Activated CD4-positive, alpha-beta memory T cell treated with anti-CD3 and anti-CD28 coated beads, Interleukin-2, amount 10 ng/mL, durations not matched to agents 7 days and 5 days (primary cell): ENCODE results near the gene S100A16. TPM values are rescaled to one million over a fixed set of nuclear protein-coding genes. Genes with fewer than 3 reads are reported as not detected.

Source experiments
- CTCF ChIA-PET: fragments of 350-600 bp; sonication (Branson Sonifier 250); formaldehyde crosslinking; loops from one replicate; lab custom pipeline; 2021; ENCODE audit warnings: antibody characterized with exemption, inconsistent platforms; lab: Charles Lee
- POLR2A ChIA-PET: fragments of 350-600 bp; sonication (Branson Sonifier 250); formaldehyde crosslinking; loops from one replicate; lab custom pipeline; 2021; ENCODE audit warnings: antibody characterized with exemption; lab: Charles Lee
- DNase-seq: peaks from one replicate; pipeline ENCODE4 v3.0.0-alpha.2; 2020
- H3K27ac Mint-ChIP-seq: one replicate; pipeline ENCODE4 v1.8.0; 2021; ENCODE audit warnings: mild to moderate bottlenecking, mixed read lengths
- H3K27me3 Mint-ChIP-seq: one replicate; pipeline ENCODE4 v1.8.0; 2021; ENCODE audit warnings: mixed read lengths
- H3K36me3 Mint-ChIP-seq: one replicate; pipeline ENCODE4 v1.8.0; 2021; ENCODE audit warnings: low read depth, mixed read lengths
- H3K4me1 Mint-ChIP-seq: one replicate; pipeline ENCODE4 v1.8.0; 2021; ENCODE audit warnings: mixed read lengths
- H3K4me3 Mint-ChIP-seq: one replicate; pipeline ENCODE4 v1.8.0; 2021; ENCODE audit warnings: mild to moderate bottlenecking, mixed read lengths
- H3K9me3 Mint-ChIP-seq: one replicate; pipeline ENCODE4 v1.8.0; 2021; ENCODE audit warnings: mixed read lengths
- total RNA-seq, 2 experiments: library from RNA; stranded (reverse); gene quantifications; one replicate each; pipeline ENCODE4 v1.2.3, GENCODE V29; 2021

S100A16 gene
- total RNA-seq, 2 experiments from 2014 or later, result not detected

- no peaks in the 10 kb centered on the region for H3K36me3 Mint-ChIP-seq
- DNase-seq, result no peak
- CTCF ChIA-PET, result interaction anchor here (0.9 to 3.3 kb wide), 8 partner anchors 8 to 116 kb away, joined by 3 to 21 read pairs (median 3); partner anchors contain the start of gene S100A14
- H3K27ac Mint-ChIP-seq, result no peak overlapping the region
- no peaks in the 10 kb centered on the region for H3K27me3 Mint-ChIP-seq
- H3K9me3 Mint-ChIP-seq, result no peaks in the 10 kb centered on the region
- no peak overlapping the region for H3K4me3 Mint-ChIP-seq
- POLR2A ChIA-PET, result no interaction called here
- H3K4me1 Mint-ChIP-seq, result peaks cover 4% of the 10 kb centered on the region
These were observed 13.6 kb upstream of the S100A16 start for GRCh38 chr1:153626477-153626903.

- H3K9me3 Mint-ChIP-seq, result no peaks in the 10 kb centered on the region
- CTCF ChIA-PET, result interaction anchor here (3.3 kb wide), 1 partner anchor 7 kb away, joined by 21 read pairs; no protein-coding TSS in a partner anchor
- no peaks in the 10 kb centered on the region for H3K4me1 Mint-ChIP-seq
- DNase-seq, result no peak
- no peaks in the 10 kb centered on the region for H3K36me3 Mint-ChIP-seq
- POLR2A ChIA-PET, result no interaction called here
- H3K4me3 Mint-ChIP-seq, result no peak overlapping the region
- H3K27me3 Mint-ChIP-seq, result no peaks in the 10 kb centered on the region
- H3K27ac Mint-ChIP-seq, result no peak overlapping the region
These were observed 12.2 kb upstream of the S100A16 start for GRCh38 chr1:153624965-153625611.

- Mint-ChIP-seq H3K4me3 (no peak overlapping the region), H3K36me3 (no peaks in the 10 kb centered on the region), H3K9me3 (no peaks in the 10 kb centered on the region), H3K4me1 (no peaks in the 10 kb centered on the region), H3K27me3 (no peaks in the 10 kb centered on the region), H3K27ac (no peak overlapping the region)
- CTCF ChIA-PET, result interaction anchor here (1.4 kb wide), 1 partner anchor 11 kb away, joined by 4 read pairs; the partner anchor contains the start of gene CHTOP
- POLR2A ChIA-PET, result interaction anchor here (0.6 kb wide), 2 partner anchors 354 to 576 kb away, joined by 3 to 4 read pairs; partner anchors contain the start of gene JTB
- no peak for DNase-seq
These were observed 10.2 kb upstream of the S100A16 start for GRCh38 chr1:153623101-153623500.

- H3K27ac Mint-ChIP-seq, result no peak overlapping the region
- H3K4me3 Mint-ChIP-seq, result no peak overlapping the region
- POLR2A ChIA-PET, result interaction anchor here (1.3 kb wide), 1 partner anchor 14 kb away, joined by 5 read pairs; no protein-coding TSS in a partner anchor
- no peaks in the 10 kb centered on the region for H3K36me3 Mint-ChIP-seq
- no peaks in the 10 kb centered on the region for H3K27me3 Mint-ChIP-seq
- peaks cover 4% of the 10 kb centered on the region for H3K4me1 Mint-ChIP-seq
- CTCF ChIA-PET, result interaction anchor here (1.1 to 7.1 kb wide), 14 partner anchors 8 to 524 kb away, joined by 4 to 104 read pairs (median 6); partner anchors contain the start of genes S100A1, S100A13 and S100A5
- no peak for DNase-seq
- no peaks in the 10 kb centered on the region for H3K9me3 Mint-ChIP-seq
These were observed 6.2 kb upstream of the S100A16 start for GRCh38 chr1:153619171-153619570.

- POLR2A ChIA-PET, result interaction anchor here (0.7 to 4.0 kb wide), 4 partner anchors 16 to 82 kb away, joined by 3 to 14 read pairs (median 4); partner anchors contain the start of gene S100A6
- H3K27ac Mint-ChIP-seq, result no peak overlapping the region
- CTCF ChIA-PET, result interaction anchor here (0.8 to 7.1 kb wide), 20 partner anchors 9 to 116 kb away, joined by 3 to 104 read pairs (median 6); partner anchors contain the start of genes CHTOP, S100A1, S100A13 and S100A4
- H3K27me3 Mint-ChIP-seq, result no peaks in the 10 kb centered on the region
- H3K4me1 Mint-ChIP-seq, result peaks cover 4% of the 10 kb centered on the region
- DNase-seq, result peak; percentile 75
- H3K36me3 Mint-ChIP-seq, result no peaks in the 10 kb centered on the region
- H3K9me3 Mint-ChIP-seq, result no peaks in the 10 kb centered on the region
- H3K4me3 Mint-ChIP-seq, result no peak overlapping the region
These were observed 4.7 kb upstream of the S100A16 start for GRCh38 chr1:153617663-153618062.

GRCh38 chr1:153616917-153617311 is 4.0 kb upstream of the S100A16 start:
- H3K9me3 Mint-ChIP-seq, result no peaks in the 10 kb centered on the region
- no peak overlapping the region for H3K4me3 Mint-ChIP-seq
- POLR2A ChIA-PET, result interaction anchor here (0.9 to 4.0 kb wide), 3 partner anchors 50 to 107 kb away, joined by 4 to 14 read pairs (median 4); partner anchors contain the start of gene S100A6
- H3K36me3 Mint-ChIP-seq, result no peaks in the 10 kb centered on the region
- peaks cover 4% of the 10 kb centered on the region for H3K4me1 Mint-ChIP-seq
- H3K27ac Mint-ChIP-seq, result no peak overlapping the region
- DNase-seq, result no peak
- no peaks in the 10 kb centered on the region for H3K27me3 Mint-ChIP-seq
- CTCF ChIA-PET, result interaction anchor here (1.0 to 7.1 kb wide), 12 partner anchors 10 to 108 kb away, joined by 3 to 104 read pairs (median 14); partner anchors contain the start of genes CHTOP, S100A1, S100A13 and S100A4

- Mint-ChIP-seq H3K36me3 (no peaks in the 10 kb centered on the region), H3K9me3 (no peaks in the 10 kb centered on the region), H3K27me3 (no peaks in the 10 kb centered on the region), H3K4me3 (no peak within 1 kb of the TSS), H3K4me1 (peaks cover 4% of the 10 kb centered on the region), H3K27ac (no peak within 1 kb of the TSS)
- CTCF ChIA-PET, result interaction anchor here (1.1 to 7.1 kb wide), 12 partner anchors 9 to 263 kb away, joined by 3 to 104 read pairs (median 6); partner anchors contain the start of genes S100A13, S100A4 and S100A5
- DNase-seq, result no peak
- POLR2A ChIA-PET, result interaction anchor here (0.9 to 4.0 kb wide), 3 partner anchors 17 to 106 kb away, joined by 3 to 14 read pairs (median 4); partner anchors contain the start of genes CHTOP and S100A6
These were observed 3.4 kb upstream of the S100A16 start, which contains the start of gene S100A14 for GRCh38 chr1:153616144-153616916. S100A14 (minus strand) TSS chr1:153616325; CDS start chr1:153615858, 467 bp downstream.

- peaks cover 4% of the 10 kb centered on the region for H3K4me1 Mint-ChIP-seq
These were observed 2.5 kb upstream of the S100A16 start for GRCh38 chr1:153615406-153615805.

GRCh38 chr1:153614906-153615305 is 2.0 kb upstream of the S100A16 start:
- H3K9me3 Mint-ChIP-seq, result no peaks in the 10 kb centered on the region
- H3K4me3 Mint-ChIP-seq, result no peak overlapping the region
- ChIA-PET CTCF (interaction anchor here (0.6 to 7.1 kb wide), 10 partner anchors 10 to 262 kb away, joined by 3 to 104 read pairs (median 4); no protein-coding TSS in a partner anchor), POLR2A (interaction anchor here (1.2 to 4.0 kb wide), 3 partner anchors 20 to 83 kb away, joined by 3 to 14 read pairs (median 4); partner anchors contain the start of gene S100A6)
- H3K36me3 Mint-ChIP-seq, result no peaks in the 10 kb centered on the region
- DNase-seq, result no peak
- H3K4me1 Mint-ChIP-seq, result peaks cover 4% of the 10 kb centered on the region
- no peak overlapping the region for H3K27ac Mint-ChIP-seq
- H3K27me3 Mint-ChIP-seq, result no peaks in the 10 kb centered on the region

More at GRCh38 chr1:153615406-153615805, 2.5 kb upstream of the S100A16 start:
- POLR2A ChIA-PET, result interaction anchor here (1.1 to 4.0 kb wide), 3 partner anchors 80 to 105 kb away, joined by 4 to 14 read pairs (median 4); partner anchors contain the start of gene S100A6
- Mint-ChIP-seq H3K36me3 (no peaks in the 10 kb centered on the region), H3K27me3 (no peaks in the 10 kb centered on the region), H3K4me3 (no peak overlapping the region), H3K9me3 (no peaks in the 10 kb centered on the region), H3K27ac (no peak overlapping the region)
- CTCF ChIA-PET, result interaction anchor here (0.6 to 7.1 kb wide), 11 partner anchors 11 to 262 kb away, joined by 3 to 104 read pairs (median 5); partner anchors contain the start of genes S100A13 and S100A5
- DNase-seq, result no peak

- CTCF ChIA-PET, result interaction anchor here (0.8 to 7.1 kb wide), 8 partner anchors 10 to 261 kb away, joined by 3 to 104 read pairs (median 4); no protein-coding TSS in a partner anchor
- H3K27ac Mint-ChIP-seq, result no peak overlapping the region
These were observed 1.4 kb upstream of the S100A16 start for GRCh38 chr1:153614189-153614900.

GRCh38 chr1:153613406-153613805 is 469 bp upstream of the S100A16 start:
- Mint-ChIP-seq H3K4me3 (no peak overlapping the region), H3K27ac (no peak overlapping the region), H3K27me3 (no peaks in the 10 kb centered on the region), H3K9me3 (no peaks in the 10 kb centered on the region), H3K36me3 (no peaks in the 10 kb centered on the region), H3K4me1 (peaks cover 4% of the 10 kb centered on the region)
- ChIA-PET CTCF (interaction anchor here (1.3 to 2.0 kb wide), 3 partner anchors 9 to 81 kb away, joined by 3 to 6 read pairs (median 3); no protein-coding TSS in a partner anchor), POLR2A (no interaction called here)
- DNase-seq, result no peak

More at GRCh38 chr1:153614189-153614900, 1.4 kb upstream of the S100A16 start:
- H3K4me1 Mint-ChIP-seq, result peaks cover 4% of the 10 kb centered on the region
- no peak for DNase-seq
- no peaks in the 10 kb centered on the region for H3K9me3 Mint-ChIP-seq
- POLR2A ChIA-PET, result interaction anchor here (1.2 to 4.0 kb wide), 3 partner anchors 20 to 82 kb away, joined by 3 to 14 read pairs (median 4); partner anchors contain the start of gene S100A6
- no peak overlapping the region for H3K4me3 Mint-ChIP-seq
- no peaks in the 10 kb centered on the region for H3K27me3 Mint-ChIP-seq
- H3K36me3 Mint-ChIP-seq, result no peaks in the 10 kb centered on the region
